ENCODE measurements around the gene WNK2. TPM values are rescaled to one million over a fixed set of nuclear protein-coding genes. Genes with fewer than 3 reads are reported as not detected.
A peak's percentile ranks its signal among the peaks of the same experiment; 100 is the strongest.
"Not testable (repeated sequence)": the region's sequence is repeated elsewhere in the genome, so short reads cannot be mapped to it uniquely, and the experiment has no call there.

WNK2 gene
- 100 to 1,000 TPM; 217 to 322 (median 278) TPM for total RNA-seq
- 167 TPM for polyA plus RNA-seq
- long read RNA-seq, donor 1, partial matches to known transcripts, result 423 of 526 reads
- long read RNA-seq, donor 1, other reads (novel, unspliced or antisense), result 97 of 526 reads
- long read RNA-seq, donor 2, partial matches to known transcripts, result 114 of 164 reads
- long read RNA-seq, donor 2, other reads (novel, unspliced or antisense), result 47 of 164 reads
- long read RNA-seq, donor 3, partial matches to known transcripts, result 340 of 430 reads
- long read RNA-seq, donor 3, other reads (novel, unspliced or antisense), result 88 of 430 reads
- long read RNA-seq, donor 4, partial matches to known transcripts, result 133 of 166 reads
- long read RNA-seq, donor 4, other reads (novel, unspliced or antisense), result 31 of 166 reads

GRCh38 chr9:93183663-93184431 lies at the start of gene WNK2:
WNK2 (plus strand) TSS chr9:93184139; CDS start chr9:93184930, 791 bp downstream.
- Histone ChIP-seq H3K27me3 (ENCODE audit: control insufficient read depth, insufficient read depth) (no peaks in the 10 kb centered on the region), H3K4me3 (ENCODE audit: low read length) (peak within 1 kb of the TSS; percentile 45), H3K27ac (ENCODE audit: low read length) (peak within 1 kb of the TSS; percentile 34), H3K9me3 (ENCODE audit: control insufficient read depth, low read length) (no peaks in the 10 kb centered on the region), H3K4me1 (ENCODE audit: control insufficient read depth, insufficient read depth, low read length) (peaks cover 3% of the 10 kb centered on the region)
- DNase-seq (peak in 2 of 3 donors; percentile 71 to 72), ATAC-seq (peak; percentile 58 to 64)
- WGBS, result 1% methylated on average over 82 of the region's 82 CpGs
- intact Hi-C loops (cut with DNase I), result no loop called here

- DNase-seq (peak in 1 of 3 donors; percentile 52), ATAC-seq (no peak)
- Histone ChIP-seq H3K9me3 (ENCODE audit: control insufficient read depth, low read length) (no peaks in the 10 kb centered on the region), H3K4me3 (ENCODE audit: low read length) (peak overlapping the region; percentile 69), H3K27ac (ENCODE audit: low read length) (peak overlapping the region; percentile 87), H3K27me3 (ENCODE audit: control insufficient read depth, insufficient read depth) (no peaks in the 10 kb centered on the region), H3K4me1 (ENCODE audit: control insufficient read depth, insufficient read depth, low read length) (peaks cover 17% of the 10 kb centered on the region)
- 81% methylated on average over 14 of the region's 14 CpGs for WGBS
- intact Hi-C loops (cut with DNase I), result no loop called here
These were observed 49.0 kb upstream of the WNK2 start for GRCh38 chr9:93134740-93135444.

- Histone ChIP-seq H3K4me1 (ENCODE audit: control insufficient read depth, insufficient read depth, low read length) (peaks cover 14% of the 10 kb centered on the region), H3K9me3 (ENCODE audit: control insufficient read depth, low read length) (no peaks in the 10 kb centered on the region), H3K27ac (ENCODE audit: low read length) (no peak overlapping the region), H3K4me3 (ENCODE audit: low read length) (no peak overlapping the region), H3K27me3 (ENCODE audit: control insufficient read depth, insufficient read depth) (no peaks in the 10 kb centered on the region)
- intact Hi-C loops (cut with DNase I), result no loop called here
- WGBS, result 54% methylated on average over 11 of the region's 11 CpGs
- DNase-seq (peak in 1 of 3 donors; percentile 60), ATAC-seq (no peak)
These were observed 47.9 kb upstream of the WNK2 start for GRCh38 chr9:93136011-93136440.

- 87% methylated on average over 11 of the region's 11 CpGs for WGBS
- H3K9me3 ChIP-seq (ENCODE audit: control insufficient read depth, low read length), result no peaks in the 10 kb centered on the region
- no peak overlapping the region for H3K27ac ChIP-seq (ENCODE audit: low read length)
- H3K27me3 ChIP-seq (ENCODE audit: control insufficient read depth, insufficient read depth), result no peaks in the 10 kb centered on the region
- H3K4me1 ChIP-seq (ENCODE audit: control insufficient read depth, insufficient read depth, low read length), result peaks cover 3% of the 10 kb centered on the region
- DNase-seq (peak in 1 of 3 donors; percentile 56), ATAC-seq (no peak)
- intact Hi-C loops (cut with DNase I), result no loop called here
- no peak overlapping the region for H3K4me3 ChIP-seq (ENCODE audit: low read length)
These were observed 46.6 kb upstream of the WNK2 start for GRCh38 chr9:93137362-93137761.

- no peak overlapping the region for H3K4me3 ChIP-seq (ENCODE audit: low read length)
- H3K27ac ChIP-seq (ENCODE audit: low read length), result no peak overlapping the region
- 66% methylated on average over 7 of the region's 7 CpGs for WGBS
- ATAC-seq, result no peak
- H3K4me1 ChIP-seq (ENCODE audit: control insufficient read depth, insufficient read depth, low read length), result no peaks in the 10 kb centered on the region
- no peaks in the 10 kb centered on the region for H3K9me3 ChIP-seq (ENCODE audit: control insufficient read depth, low read length)
- no peaks in the 10 kb centered on the region for H3K27me3 ChIP-seq (ENCODE audit: control insufficient read depth, insufficient read depth)
- DNase-seq, result peak in 1 of 3 donors; percentile 27
- intact Hi-C loops (cut with DNase I), result no loop called here
These were observed 45.7 kb upstream of the WNK2 start for GRCh38 chr9:93138171-93138764.

- ATAC-seq, result no peak
- Histone ChIP-seq H3K27ac (ENCODE audit: low read length) (no peak overlapping the region), H3K4me3 (ENCODE audit: low read length) (no peak overlapping the region), H3K9me3 (ENCODE audit: control insufficient read depth, low read length) (no peaks in the 10 kb centered on the region), H3K4me1 (ENCODE audit: control insufficient read depth, insufficient read depth, low read length) (peaks cover 5% of the 10 kb centered on the region), H3K27me3 (ENCODE audit: control insufficient read depth, insufficient read depth) (no peaks in the 10 kb centered on the region)
- DNase-seq, result peak in 1 of 3 donors; percentile 18
- intact Hi-C loops (cut with DNase I), result no loop called here
- WGBS, result 88% methylated on average over 16 of the region's 16 CpGs
These were observed 44.4 kb upstream of the WNK2 start for GRCh38 chr9:93139365-93140182.

- Histone ChIP-seq H3K27ac (ENCODE audit: low read length) (no peak overlapping the region), H3K27me3 (ENCODE audit: control insufficient read depth, insufficient read depth) (no peaks in the 10 kb centered on the region), H3K4me3 (ENCODE audit: low read length) (no peak overlapping the region), H3K9me3 (ENCODE audit: control insufficient read depth, low read length) (no peaks in the 10 kb centered on the region), H3K4me1 (ENCODE audit: control insufficient read depth, insufficient read depth, low read length) (peaks cover 5% of the 10 kb centered on the region)
- intact Hi-C loops (cut with DNase I), result no loop called here
- DNase-seq (peak in 1 of 3 donors; percentile 50), ATAC-seq (no peak)
- WGBS, result 74% methylated on average over 8 of the region's 8 CpGs
These were observed 42.0 kb upstream of the WNK2 start for GRCh38 chr9:93141771-93142483.

GRCh38 chr9:93143830-93144530 lies 40.0 kb upstream of the WNK2 start:
- intact Hi-C loops (cut with DNase I), result no loop called here
- H3K4me1 ChIP-seq (ENCODE audit: control insufficient read depth, insufficient read depth, low read length), result peaks cover 5% of the 10 kb centered on the region
- WGBS, result 33% methylated on average over 15 of the region's 15 CpGs

GRCh38 chr9:93146696-93147095 lies 37.2 kb upstream of the WNK2 start:
- H3K9me3 ChIP-seq (ENCODE audit: control insufficient read depth, low read length); H3K27ac ChIP-seq (ENCODE audit: low read length); H3K4me3 ChIP-seq (ENCODE audit: low read length); ATAC-seq; DNase-seq; H3K27me3 ChIP-seq (ENCODE audit: control insufficient read depth, insufficient read depth); H3K4me1 ChIP-seq (ENCODE audit: control insufficient read depth, insufficient read depth, low read length); intact Hi-C loops (cut with DNase I): not testable (repeated sequence)
- 82% methylated on average over 6 of the region's 6 CpGs for WGBS

More at GRCh38 chr9:93143830-93144530, 40.0 kb upstream of the WNK2 start:
- no peaks in the 10 kb centered on the region for H3K9me3 ChIP-seq (ENCODE audit: control insufficient read depth, low read length)
- no peak overlapping the region for H3K4me3 ChIP-seq (ENCODE audit: low read length)
- H3K27ac ChIP-seq (ENCODE audit: low read length), result no peak overlapping the region
- DNase-seq (peak in 2 of 3 donors; percentile 70 to 76), ATAC-seq (peak; percentile 59 to 85)
- no peaks in the 10 kb centered on the region for H3K27me3 ChIP-seq (ENCODE audit: control insufficient read depth, insufficient read depth)
